ENCODE data around the gene PAFAH1B1. TPM values are rescaled to one million over a fixed set of nuclear protein-coding genes. Genes with fewer than 3 reads are reported as not detected.
A peak's percentile ranks its signal among the peaks of the same experiment; 100 is the strongest.
"Not testable (repeated sequence)": the region's sequence is repeated elsewhere in the genome, so short reads cannot be mapped to it uniquely, and the experiment has no call there.

PAFAH1B1 gene
- total RNA-seq, 1 donor from 2014 or later = 138 TPM

DNA sequence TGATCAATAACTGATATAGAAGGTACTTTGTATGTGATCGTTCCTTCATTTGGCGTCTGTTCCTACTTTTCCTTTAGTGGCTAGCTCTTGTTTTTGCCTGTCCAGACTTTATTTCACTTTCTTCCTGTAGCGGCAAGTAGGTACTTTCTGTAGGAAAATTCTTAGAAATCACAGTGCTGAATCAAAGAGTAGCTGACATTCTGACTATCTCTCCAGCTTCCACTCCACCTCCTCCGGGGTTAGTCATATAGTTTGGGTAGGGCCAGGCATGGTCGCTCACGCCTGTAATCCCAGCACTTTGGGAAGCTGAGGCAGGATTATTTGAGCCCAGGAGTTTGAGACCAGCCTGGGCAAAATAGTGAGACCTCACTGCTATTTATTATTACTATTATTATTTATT is 29.9 kb upstream of the PAFAH1B1 start:
- DNase-seq (no peak), ATAC-seq (ENCODE audit: low read depth) (no peak)
- CTCF ChIA-PET = no interaction called here
- no peak overlapping the region for H3K4me3 Mint-ChIP-seq
- H3K4me1 Mint-ChIP-seq = no peaks in the 10 kb centered on the region
- no peaks in the 10 kb centered on the region for H3K36me3 Mint-ChIP-seq (ENCODE audit: low read depth)
- intact Hi-C loops (cut with micrococcal nuclease) = no loop called here
- no peak overlapping the region for H3K27ac Mint-ChIP-seq
- H3K27me3 Mint-ChIP-seq = peaks cover 2% of the 10 kb centered on the region
- TF ChIP-seq CTCF (IDR thresholded peaks at IDR 0.05) = no peak
- POLR2A ChIA-PET = no interaction called here
- peaks cover 3% of the 10 kb centered on the region for H3K9me3 Mint-ChIP-seq

DNA sequence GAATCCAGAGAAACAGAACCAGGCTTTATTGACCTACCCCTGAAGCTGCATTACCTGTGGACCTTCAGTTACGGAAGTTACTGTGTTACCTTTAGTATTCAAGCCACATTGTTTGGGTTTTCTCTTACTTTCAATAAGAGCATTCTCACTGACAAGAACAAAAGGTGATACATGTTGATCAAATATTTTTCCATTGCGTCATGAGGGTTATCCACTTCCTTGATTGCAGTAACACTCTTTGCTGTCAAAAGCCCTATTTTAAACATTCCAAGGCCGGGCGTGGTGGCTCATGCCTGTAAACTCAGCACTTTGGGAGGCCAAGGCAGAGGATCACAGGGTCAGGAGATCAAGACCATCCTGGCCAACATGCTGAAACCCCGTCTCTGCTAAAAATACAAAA is 28.6 kb upstream of the PAFAH1B1 start:
- no peak overlapping the region for H3K4me3 Mint-ChIP-seq
- H3K27me3 Mint-ChIP-seq = peaks cover 2% of the 10 kb centered on the region
- no peak for DNase-seq
- no peaks in the 10 kb centered on the region for H3K36me3 Mint-ChIP-seq (ENCODE audit: low read depth)
- ChIA-PET CTCF (no interaction called here), POLR2A (no interaction called here)
- peaks cover 3% of the 10 kb centered on the region for H3K9me3 Mint-ChIP-seq
- intact Hi-C loops (cut with micrococcal nuclease) = no loop called here
- ATAC-seq (ENCODE audit: low read depth) = no peak
- no peak overlapping the region for H3K27ac Mint-ChIP-seq
- no peak for TF ChIP-seq CTCF (IDR thresholded peaks at IDR 0.05)
- H3K4me1 Mint-ChIP-seq = no peaks in the 10 kb centered on the region

DNA sequence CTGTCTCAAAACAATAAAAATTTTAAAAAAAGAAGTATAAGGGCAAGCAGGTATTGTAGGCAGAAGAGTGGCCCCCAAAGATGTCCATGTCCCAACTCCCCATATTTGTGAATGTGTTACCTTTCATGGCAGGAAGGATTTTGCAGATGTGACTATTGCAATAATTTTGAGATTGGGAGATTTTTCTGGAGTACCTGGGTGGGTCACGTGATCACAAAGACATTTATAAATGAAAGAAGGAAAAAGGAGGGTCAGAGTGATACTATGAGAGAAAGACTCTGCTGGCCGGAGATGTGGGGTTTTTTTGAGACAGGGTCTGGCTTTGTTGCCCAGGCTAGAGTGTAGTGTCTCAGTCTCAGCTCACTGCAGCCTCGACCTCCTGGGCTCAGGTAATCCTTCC is 27.4 kb upstream of the PAFAH1B1 start:
- Mint-ChIP-seq H3K36me3 (ENCODE audit: low read depth) (no peaks in the 10 kb centered on the region), H3K27me3 (no peaks in the 10 kb centered on the region), H3K4me3 (no peak overlapping the region), H3K27ac (no peak overlapping the region), H3K4me1 (peaks cover 2% of the 10 kb centered on the region), H3K9me3 (peaks cover 2% of the 10 kb centered on the region)
- DNase-seq (no peak), ATAC-seq (ENCODE audit: low read depth) (no peak)
- intact Hi-C loops (cut with micrococcal nuclease) = no loop called here
- CTCF ChIA-PET = no interaction called here
- no peak for TF ChIP-seq CTCF (IDR thresholded peaks at IDR 0.05)
- POLR2A ChIA-PET = no interaction called here

GRCh38 chr17:2571523-2572303 is 21.7 kb upstream of the PAFAH1B1 start:
- Mint-ChIP-seq H3K4me3 (peak overlapping the region; percentile 74), H3K36me3 (ENCODE audit: low read depth) (no peaks in the 10 kb centered on the region), H3K27me3 (peaks cover 3% of the 10 kb centered on the region), H3K4me1 (peaks cover 14% of the 10 kb centered on the region), H3K27ac (peak overlapping the region; percentile 78), H3K9me3 (no peaks in the 10 kb centered on the region)
- no peak for DNase-seq
- CTCF ChIA-PET = no interaction called here
- TF ChIP-seq CTCF (IDR thresholded peaks at IDR 0.05) = no peak
- intact Hi-C loops (cut with micrococcal nuclease) = no loop called here
- ATAC-seq (ENCODE audit: low read depth) = peak; percentile 82
- POLR2A ChIA-PET = interaction anchor here (1.2 kb wide), 1 partner anchor 60 kb away, joined by 5 read pairs; the partner anchor contains the start of gene METTL16

- peak overlapping the region; percentile 78 for H3K27ac Mint-ChIP-seq
- intact Hi-C loops (cut with micrococcal nuclease) = not testable (repeated sequence)
These were observed 21.2 kb upstream of the PAFAH1B1 start for GRCh38 chr17:2572304-2572609.

More at GRCh38 chr17:2572304-2572609, 21.2 kb upstream of the PAFAH1B1 start:
- CTCF ChIA-PET; H3K27me3 Mint-ChIP-seq; H3K9me3 Mint-ChIP-seq; H3K36me3 Mint-ChIP-seq (ENCODE audit: low read depth); ATAC-seq (ENCODE audit: low read depth); DNase-seq: not testable (repeated sequence)
- Mint-ChIP-seq H3K4me1 (peaks cover 14% of the 10 kb centered on the region), H3K4me3 (peak overlapping the region; percentile 74)
- POLR2A ChIA-PET = interaction anchor here (1.2 kb wide), 1 partner anchor 61 kb away, joined by 5 read pairs; the partner anchor contains the start of gene METTL16

Data from activated B cell treated with CpG ODN at 0.5 μM for 24 hours (primary cell).